SK-N-SH (cell line): ENCODE measurements around the gene ZNF891.

ENCODE experiments used
- CTCF ChIP-seq: fragments of 200-600 bp; sonication (generic); IDR thresholded peaks from 2 replicates; pipeline ENCODE4 v1.6.1; 2017; ENCODE audit warnings: antibody characterized with exemption, mild to moderate bottlenecking, moderate library complexity
- EP300 ChIP-seq, 2 experiments: IDR thresholded peaks; 2 replicates each; pipeline versions ENCODE4 v1.4.0 to v1.6.1; 2012; ENCODE audit warnings: borderline replicate concordance in 1 of 2, low read depth in 1 of 2, low read length in 1 of 2
- MAX ChIP-seq: IDR thresholded peaks from 2 replicates; pipeline ENCODE4 v1.4.0; 2012; ENCODE audit warnings: low read depth
- POLR2AphosphoS5 ChIP-seq: IDR thresholded peaks from 2 replicates; pipeline ENCODE4 v1.6.1; 2012; ENCODE audit warnings: low read depth, low read length
- RCOR1 ChIP-seq: fragments of 150-350 bp; IDR thresholded peaks from 2 replicates; pipeline ENCODE4 v1.6.1; 2017; ENCODE audit warnings: antibody characterized with exemption, low read length
- TAF1 ChIP-seq: IDR thresholded peaks from 2 replicates; pipeline ENCODE4 v1.6.1; 2012; ENCODE audit warnings: low read depth, mild to moderate bottlenecking, low read length, moderate library complexity, borderline replicate concordance
- USF1 ChIP-seq: IDR thresholded peaks from 2 replicates; pipeline ENCODE4 v1.4.0; 2012; ENCODE audit warnings: low read depth, borderline replicate concordance
- YY1 ChIP-seq: IDR thresholded peaks from 2 replicates; pipeline ENCODE4 v1.4.0; 2012; ENCODE audit warnings: low read depth, mild to moderate bottlenecking

GRCh38 chr12:133135747-133136146 lies 5.7 kb upstream of the ZNF891 start:
- no peak for TF ChIP-seq CTCF
- TF ChIP-seq MAX: no peak
- TF ChIP-seq TAF1: no peak
- TF ChIP-seq POLR2AphosphoS5: no peak
- no peak for TF ChIP-seq EP300 (IDR thresholded peaks at IDR 0.05; ENCODE audit: borderline replicate concordance in 1 of 2, low read depth in 1 of 2, low read length in 1 of 2)
- no peak for TF ChIP-seq YY1
- no peak for TF ChIP-seq USF1
- TF ChIP-seq RCOR1: no peak
